Mucosa of gallbladder (tissue), 1 donor: ENCODE data around the gene SYPL1. TPM values are rescaled to one million over a fixed set of nuclear protein-coding genes. Genes with fewer than 3 reads are reported as not detected.
"Not testable (repeated sequence)": the region's sequence is repeated elsewhere in the genome, so short reads cannot be mapped to it uniquely, and the experiment has no call there.

Experiments
- DNase-seq: peaks from one replicate; pipeline ENCODE4 v3.0.0-alpha.2; 2020; ENCODE audit warnings: low spot score
- total RNA-seq: library from RNA; stranded (reverse); gene quantifications from one replicate; pipeline ENCODE4 v1.2.1, GENCODE V29; 2021
- donor health status: DM: no; HTN: no; CAD: no.

SYPL1 gene
- 116 TPM for total RNA-seq

DNA sequence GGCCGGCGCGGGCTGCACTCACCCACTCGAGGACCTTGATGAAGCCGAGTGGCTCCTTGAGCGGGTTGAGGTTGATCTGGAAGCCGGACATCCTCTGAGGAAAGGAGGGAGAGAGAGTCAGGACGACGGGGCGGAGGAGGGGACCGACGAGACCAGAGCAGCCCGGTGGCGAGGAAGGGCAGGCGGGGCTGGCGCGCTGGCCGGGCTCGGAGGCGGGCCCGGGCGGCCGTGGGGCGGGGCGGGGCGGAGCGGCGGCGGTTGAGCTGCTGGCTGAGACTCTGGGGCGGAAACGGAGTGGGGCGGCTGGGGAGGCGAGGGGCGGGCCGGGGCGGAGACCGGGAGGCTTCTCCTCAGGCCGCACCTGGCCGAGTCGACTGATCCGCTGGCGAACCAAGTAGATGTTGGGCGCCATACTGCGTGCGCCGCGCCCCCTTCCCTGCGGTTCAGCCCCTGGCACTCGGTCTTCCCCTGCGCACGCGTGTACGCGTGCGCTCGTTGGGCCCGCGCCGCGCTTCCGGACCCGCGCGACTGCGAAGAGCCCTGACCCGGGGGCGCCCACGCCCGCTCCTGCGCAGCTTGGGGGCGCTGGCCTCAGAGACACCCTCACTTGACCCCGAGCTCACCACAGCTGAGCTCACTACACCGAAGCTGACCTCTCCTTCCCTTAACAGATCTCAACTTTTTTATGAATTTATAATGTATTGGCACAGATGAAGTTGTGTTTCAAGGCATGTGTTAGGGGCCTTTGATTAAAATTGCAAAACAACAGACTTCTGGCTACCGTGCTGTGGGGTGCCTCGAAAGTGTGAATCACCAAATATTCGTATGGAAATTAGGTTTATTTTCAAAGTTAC is at the start of gene SYPL1:
TSS of gene SYPL1 (minus strand) at position 195 of the 854 bp plus-strand sequence. CDS start at position 91, 104 bp downstream.
- DNase-seq: peak; percentile 94

DNA sequence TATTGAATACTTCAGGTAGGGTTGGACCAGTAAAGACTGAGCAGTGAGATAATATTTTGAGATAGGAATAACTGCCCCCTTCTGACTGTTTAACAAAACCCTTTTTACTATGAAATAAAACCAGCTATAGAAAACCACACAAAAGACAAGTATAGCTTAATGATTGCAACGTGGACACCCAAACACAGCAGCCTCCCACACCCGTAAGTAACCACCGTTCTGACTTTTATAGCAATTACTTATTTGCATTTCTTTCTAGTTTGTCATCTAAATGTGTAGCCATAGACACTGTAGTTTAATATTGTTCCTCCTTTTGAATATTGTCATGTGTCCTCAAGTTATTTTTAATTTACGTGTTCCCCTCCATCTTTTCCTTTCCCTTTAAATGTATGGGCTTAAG is 42.9 kb upstream of the SYPL1 start:
- no peak for DNase-seq

GRCh38 chr7:106153891-106154449 is 41.9 kb upstream of the SYPL1 start:
- DNase-seq: peak; percentile 85

- DNase-seq: no peak
These were observed 40.2 kb upstream of the SYPL1 start for GRCh38 chr7:106152313-106152665.

- no peak for DNase-seq
These were observed 39.6 kb upstream of the SYPL1 start for GRCh38 chr7:106151459-106152312.

DNA sequence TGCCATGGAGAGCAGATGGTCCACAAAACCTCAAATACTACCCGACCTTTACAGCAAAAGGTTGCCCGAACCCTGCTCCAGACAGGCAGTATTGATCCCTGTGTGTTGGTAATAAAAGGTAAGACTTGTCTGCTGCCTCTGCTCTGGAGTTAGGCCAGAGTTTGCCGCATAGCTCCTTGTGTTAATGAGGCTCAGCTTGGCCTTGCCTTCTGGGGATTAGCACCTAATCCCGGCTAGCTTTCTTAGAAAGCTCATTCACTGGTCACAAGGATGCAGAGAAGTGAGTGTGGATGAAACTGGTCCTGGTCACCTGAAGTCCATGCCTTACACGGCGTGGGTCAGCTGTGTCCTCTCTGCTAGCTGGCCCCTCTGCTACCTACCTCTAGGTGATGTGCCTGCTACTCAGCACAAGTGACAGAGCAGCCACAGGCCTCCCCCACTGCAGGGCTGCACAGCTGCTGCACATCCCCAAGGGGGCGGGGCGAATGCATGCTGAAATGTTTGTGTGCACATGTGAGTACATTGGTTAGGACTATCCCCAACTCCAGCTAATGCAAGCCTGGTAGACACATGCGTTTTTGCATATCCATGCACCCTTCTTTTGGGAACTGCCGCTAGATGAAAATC is 31.7 kb upstream of the SYPL1 start:
- no peak for DNase-seq

DNA sequence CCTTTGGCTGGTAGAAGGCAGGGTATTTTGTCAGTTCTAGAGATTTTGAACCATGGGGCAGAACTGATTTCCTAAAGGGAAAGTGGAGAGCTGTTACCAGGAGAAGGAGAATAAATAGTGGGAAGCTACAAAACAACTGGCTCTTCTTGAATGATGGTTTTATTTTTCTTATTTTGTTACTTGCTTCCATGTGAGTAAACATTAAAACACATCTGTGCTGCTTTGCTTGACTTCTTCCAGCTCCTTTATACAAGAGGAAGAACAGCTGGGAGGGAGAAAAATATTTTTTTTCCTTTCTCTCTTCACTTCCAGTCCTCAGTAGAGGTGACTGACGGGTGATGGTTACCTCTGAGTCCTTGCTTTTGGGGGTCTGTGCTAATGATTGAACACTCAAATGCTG is 30.0 kb upstream of the SYPL1 start:
- no peak for DNase-seq

- no peak for DNase-seq
These were observed 28.5 kb upstream of the SYPL1 start for GRCh38 chr7:106140406-106141173.

GRCh38 chr7:106139265-106140251 is 27.4 kb upstream of the SYPL1 start:
- DNase-seq: peak; percentile 46

- DNase-seq: no peak
These were observed 26.7 kb upstream of the SYPL1 start for GRCh38 chr7:106138776-106139175.

GRCh38 chr7:106138181-106138580 is 26.1 kb upstream of the SYPL1 start:
- not testable (repeated sequence) for DNase-seq

- no peak for DNase-seq
These were observed 22.1 kb upstream of the SYPL1 start for GRCh38 chr7:106134241-106134640.

GRCh38 chr7:106129291-106129690 is 17.2 kb upstream of the SYPL1 start:
- no peak for DNase-seq

DNA sequence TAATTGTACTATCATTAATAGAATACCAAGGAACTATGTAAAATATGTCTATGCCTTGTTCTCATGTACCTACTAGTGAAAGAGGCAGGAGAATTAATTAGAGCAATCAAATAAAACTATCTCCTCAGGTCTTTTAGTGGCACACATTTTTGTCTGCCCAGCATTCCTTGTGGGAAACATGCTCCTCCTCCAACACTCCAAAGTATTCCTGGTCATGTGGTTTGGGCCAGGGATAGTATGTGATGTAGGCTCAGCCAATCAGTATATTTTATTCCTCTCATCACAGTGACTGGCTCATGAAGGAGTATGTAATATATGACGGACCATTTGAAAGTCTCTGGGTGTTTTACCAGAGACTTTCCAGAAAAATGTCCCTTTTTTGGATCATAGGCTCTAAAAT is 16.7 kb upstream of the SYPL1 start:
- DNase-seq: no peak

DNA sequence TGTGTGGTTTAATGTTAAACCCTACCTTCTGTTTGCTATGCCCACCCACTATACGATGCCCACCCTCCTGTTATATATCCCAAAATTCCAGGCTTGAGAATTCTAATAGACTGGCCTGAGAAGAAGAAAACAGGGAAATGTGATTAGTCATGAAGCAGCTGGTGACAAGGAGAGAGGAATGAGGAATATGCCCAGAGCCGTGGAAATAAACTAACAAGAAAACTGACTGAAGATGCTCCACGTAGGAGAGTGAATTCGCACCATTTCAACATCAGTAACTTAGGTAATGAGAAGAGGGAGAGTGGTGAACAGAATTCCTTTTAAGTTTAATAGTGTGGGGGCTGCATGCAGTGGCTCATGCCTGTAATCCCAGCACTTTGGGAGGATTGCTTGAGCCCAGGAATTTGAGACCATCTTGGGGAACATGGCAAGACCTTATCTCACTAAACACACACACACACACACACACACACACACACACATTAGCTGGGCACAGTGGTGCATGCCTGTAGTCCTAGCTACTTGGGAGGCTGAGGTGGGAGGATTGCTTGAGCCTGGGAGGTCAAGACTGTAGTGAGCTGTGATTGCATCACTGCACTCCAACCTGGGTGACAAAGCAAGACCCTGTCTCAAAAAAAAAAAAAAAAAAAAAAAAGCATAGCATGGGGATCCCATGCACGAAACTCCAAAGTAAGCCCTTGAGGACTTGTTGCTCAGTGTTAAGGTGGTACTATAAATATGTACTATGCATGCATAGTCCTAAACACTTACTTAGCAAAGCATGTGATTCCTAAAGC is 16.1 kb upstream of the SYPL1 start:
- no peak for DNase-seq

DNA sequence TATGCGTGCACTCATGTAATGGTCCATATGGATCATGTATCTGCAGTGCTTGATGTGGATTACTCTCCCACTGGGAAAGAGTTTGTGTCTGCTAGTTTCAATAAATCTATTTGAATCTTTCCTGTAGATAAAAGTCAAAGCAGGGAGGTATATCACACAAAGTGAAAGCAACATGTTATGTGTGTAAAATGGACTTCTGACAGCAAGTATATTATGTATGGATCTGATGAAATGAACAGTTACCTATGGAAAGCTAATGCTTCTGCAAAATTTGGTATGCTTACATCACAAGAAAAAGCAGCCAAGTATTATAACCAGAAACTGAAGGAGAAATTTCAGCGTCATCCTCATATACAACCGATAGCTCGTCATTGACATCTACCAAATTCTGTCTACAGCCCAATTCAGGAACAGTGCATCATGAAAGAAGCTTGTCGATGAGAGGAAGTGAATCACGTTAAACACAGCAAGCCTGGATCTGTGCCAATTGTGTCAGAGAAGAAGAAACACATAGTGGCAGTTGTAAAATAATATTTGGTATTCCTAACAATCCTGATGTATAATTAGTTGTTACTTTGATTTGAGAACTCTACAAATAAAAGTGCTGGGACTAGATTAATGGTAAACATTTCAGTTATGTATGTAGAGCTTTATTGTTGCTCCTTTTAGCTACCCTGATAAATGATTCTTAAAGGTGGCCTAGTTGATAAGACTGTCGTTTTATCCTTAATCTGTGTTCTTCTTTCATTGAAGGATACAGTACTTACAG is 14.2 kb upstream of the SYPL1 start:
- DNase-seq: peak; percentile 31

- no peak for DNase-seq
These were observed 13.3 kb upstream of the SYPL1 start for GRCh38 chr7:106125417-106125816.

- DNase-seq: no peak
These were observed 12.1 kb upstream of the SYPL1 start for GRCh38 chr7:106124186-106124585.
